OCI-LY3 (cell line): ENCODE results near the gene TBXA2R.
"Not testable (repeated sequence)": the region's sequence is repeated elsewhere in the genome, so short reads cannot be mapped to it uniquely, and the experiment has no call there.

Experiments
- H2AFZ ChIP-seq: fragments of 200-600, 300-600 bp; shearing (Covaris generic); 2 replicates; pipeline ENCODE4 v1.6.0; 2014; ENCODE audit warnings: antibody characterized with exemption, low read depth, low read length
- H3K27ac ChIP-seq: fragments of 200-600, 300-600 bp; sonication (generic); 2 replicates; pipeline ENCODE4 v1.5.1; 2014; ENCODE audit warnings: mild to moderate bottlenecking, low read length, moderate library complexity, mixed read lengths
- H3K27me3 ChIP-seq: fragments of 200-600, 300-600 bp; sonication (generic); 2 replicates; pipeline ENCODE4 v1.6.1; 2014; ENCODE audit warnings: low read depth, low read length, mixed read lengths
- H3K36me3 ChIP-seq: fragments of 200-600, 300-600 bp; sonication (generic); replicated peaks from 2 replicates; pipeline ENCODE3; 2014; ENCODE audit warnings: low read depth, low read length, mixed read lengths
- H3K4me1 ChIP-seq: fragments of 300-600, 200-600 bp; sonication (generic); 2 replicates; pipeline ENCODE4 v1.6.1; 2014; ENCODE audit warnings: low read length, mixed read lengths
- H3K4me2 ChIP-seq: fragments of 200-600, 300-600 bp; sonication (generic); 2 replicates; pipeline ENCODE4 v1.6.1; 2014; ENCODE audit warnings: low read length, mixed read lengths
- H3K4me3 ChIP-seq: fragments of 300-600, 200-600 bp; sonication (generic); 2 replicates; pipeline ENCODE4 v1.5.1; 2014; ENCODE audit warnings: antibody characterized with exemption, mild to moderate bottlenecking, low read length, moderate library complexity
- H3K79me2 ChIP-seq: fragments of 300-600, 200-600 bp; shearing (Covaris generic); 2 replicates; pipeline ENCODE4 v1.6.1; 2014; ENCODE audit warnings: mild to moderate bottlenecking, low read length, mixed read lengths
- H3K9ac ChIP-seq: fragments of 300-600, 200-600 bp; shearing (Covaris generic); 2 replicates; pipeline ENCODE4 v1.6.0; 2014; ENCODE audit warnings: mild to moderate bottlenecking, low read length, moderate library complexity
- H3K9me3 ChIP-seq: fragments of 200-600, 300-600 bp; shearing (Covaris generic); 2 replicates; pipeline ENCODE4 v1.6.1; 2014; ENCODE audit warnings: low read length, mixed read lengths; ENCODE audit not compliant: insufficient read depth
- H4K20me1 ChIP-seq: fragments of 200-600, 300-600 bp; sonication (generic); 2 replicates; pipeline ENCODE4 v1.6.1; 2016; ENCODE audit warnings: low read length, mixed read lengths; ENCODE audit not compliant: insufficient read depth
- CTCF ChIP-seq: fragments of 200-600, 300-600 bp; sonication (generic); IDR thresholded peaks from 2 replicates; pipeline ENCODE4 v1.5.1; 2014; ENCODE audit warnings: antibody characterized with exemption, low read length, low read depth
- EZH2phosphoT487 ChIP-seq: fragments of 200-600 bp; shearing (Covaris generic); IDR thresholded peaks from 2 replicates; pipeline ENCODE4 v1.6.1; 2018; ENCODE audit warnings: antibody characterized with exemption, mixed run types, low read depth

Gene TBXA2R

DNA sequence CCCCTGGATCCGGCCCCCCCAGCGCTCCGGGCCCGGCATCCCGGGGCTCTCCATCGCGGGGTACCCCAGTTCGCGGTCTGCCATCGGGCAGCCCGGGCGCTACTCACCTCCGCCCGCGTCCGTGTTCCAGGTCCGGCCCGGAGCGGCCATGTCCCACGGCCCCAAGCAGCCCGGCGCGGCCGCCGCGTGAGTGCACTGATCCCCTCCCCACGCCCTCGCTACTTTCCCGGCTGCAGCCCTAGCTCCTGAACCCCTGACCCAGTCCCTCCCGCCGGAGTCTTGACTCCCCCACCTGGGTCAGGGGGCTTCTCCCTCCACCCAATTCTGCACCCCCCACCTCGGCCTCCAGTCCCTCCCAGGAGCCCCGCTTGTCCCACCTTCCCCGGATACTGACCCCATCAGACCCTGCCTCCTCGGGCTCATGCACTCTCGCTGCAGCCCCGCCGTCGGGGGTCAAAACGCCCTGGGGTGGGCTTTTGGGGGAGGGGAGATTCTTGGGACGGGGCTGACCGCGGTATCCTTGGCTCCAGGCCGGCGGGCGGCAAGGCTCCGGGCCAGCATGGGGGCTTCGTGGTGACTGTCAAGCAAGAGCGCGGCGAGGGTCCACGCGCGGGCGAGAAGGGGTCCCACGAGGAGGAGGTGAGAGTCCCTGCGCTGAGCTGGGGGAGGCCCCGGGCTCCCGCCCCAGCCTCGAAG is 33.4 kb downstream of the TBXA2R start:
- H3K4me2 ChIP-seq: peak overlapping the region; percentile 91
- H3K27me3 ChIP-seq: no peaks in the 10 kb centered on the region
- no peak overlapping the region for H3K27ac ChIP-seq
- H3K79me2 ChIP-seq: peaks cover 8% of the 10 kb centered on the region; the same call in 1 of the 2 replicates
- H3K36me3 ChIP-seq: peaks cover 11% of the 10 kb centered on the region
- H2AFZ ChIP-seq: no peak overlapping the region
- H3K4me3 ChIP-seq: peak overlapping the region; percentile 91
- H3K9ac ChIP-seq: peak overlapping the region; percentile 69
- no peaks in the 10 kb centered on the region for H3K9me3 ChIP-seq
- H3K4me1 ChIP-seq: peaks cover 10% of the 10 kb centered on the region
- H4K20me1 ChIP-seq: peaks cover 5% of the 10 kb centered on the region; the same call in 1 of the 2 replicates
- TF ChIP-seq CTCF: no peak
- TF ChIP-seq EZH2phosphoT487: no peak

- Histone ChIP-seq H3K27ac (no peak within 1 kb of the TSS), H3K4me1 (peaks cover 10% of the 10 kb centered on the region), H3K79me2 (peaks cover 8% of the 10 kb centered on the region; the same call in 1 of the 2 replicates), H3K27me3 (no peaks in the 10 kb centered on the region), H2AFZ (peak within 1 kb of the TSS; percentile 98), H3K9ac (peak within 1 kb of the TSS; percentile 70), H3K4me2 (peak within 1 kb of the TSS; percentile 100), H4K20me1 (peaks cover 5% of the 10 kb centered on the region; the same call in 1 of the 2 replicates), H3K4me3 (peak within 1 kb of the TSS; percentile 93), H3K9me3 (no peaks in the 10 kb centered on the region), H3K36me3 (peaks cover 11% of the 10 kb centered on the region)
- TF ChIP-seq EZH2phosphoT487: no peak
- no peak for TF ChIP-seq CTCF
These were observed 33.9 kb downstream of the TBXA2R start, which contains the start of gene HMG20B for GRCh38 chr19:3572855-3573161. HMG20B (plus strand) TSS chr19:3572944; CDS start chr19:3573310, 366 bp downstream.

DNA sequence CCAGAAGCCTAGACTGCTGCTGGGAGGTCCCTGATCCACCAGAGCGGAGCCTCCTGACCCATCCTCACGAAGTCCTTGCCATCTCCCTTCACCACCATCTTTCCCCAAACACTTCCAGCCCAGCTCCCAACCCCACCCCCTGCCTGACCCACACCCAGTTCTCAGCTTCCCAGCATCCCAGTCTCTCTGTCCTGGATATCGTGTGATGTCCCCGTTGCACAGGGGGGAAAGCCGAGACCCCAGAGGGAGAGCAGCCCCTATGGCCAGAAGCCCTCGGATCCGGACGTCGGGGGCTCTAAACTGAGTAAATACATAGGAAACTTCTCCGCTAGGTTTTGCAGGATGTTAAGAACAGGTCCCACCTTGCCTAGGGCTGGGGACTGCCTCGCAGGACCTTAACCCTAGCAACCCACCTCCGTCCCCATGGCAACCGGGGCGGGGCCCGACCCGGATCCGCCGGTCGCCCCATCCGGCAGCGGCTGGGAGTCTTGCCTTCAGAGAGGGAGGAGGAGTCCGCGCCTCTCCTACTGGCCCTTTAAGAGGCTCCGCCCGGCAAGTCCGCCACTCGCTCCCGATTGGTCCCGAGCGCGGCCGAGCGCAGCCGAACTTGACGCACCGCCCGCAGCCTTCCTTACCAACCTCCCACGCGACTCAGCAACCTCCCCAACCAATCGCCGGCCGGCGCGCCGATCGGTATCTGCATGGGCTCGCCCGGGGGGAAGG is 34.4 kb downstream of the TBXA2R start:
- peak overlapping the region; percentile 100 for H3K4me2 ChIP-seq
- peaks cover 8% of the 10 kb centered on the region; the same call in 1 of the 2 replicates for H3K79me2 ChIP-seq
- peak overlapping the region; percentile 70 for H3K9ac ChIP-seq
- H3K4me3 ChIP-seq: peak overlapping the region; percentile 93
- H2AFZ ChIP-seq: peak overlapping the region; percentile 98
- TF ChIP-seq CTCF: no peak
- no peak for TF ChIP-seq EZH2phosphoT487
- H3K4me1 ChIP-seq: peaks cover 10% of the 10 kb centered on the region
- H3K27ac ChIP-seq: no peak overlapping the region
- no peaks in the 10 kb centered on the region for H3K27me3 ChIP-seq
- H4K20me1 ChIP-seq: peaks cover 5% of the 10 kb centered on the region; the same call in 1 of the 2 replicates
- peaks cover 11% of the 10 kb centered on the region for H3K36me3 ChIP-seq
- H3K9me3 ChIP-seq: no peaks in the 10 kb centered on the region

GRCh38 chr19:3570606-3571011 is 36.1 kb downstream of the TBXA2R start:
- Histone ChIP-seq H3K4me3 (no peak overlapping the region), H3K27ac (no peak overlapping the region), H3K4me2 (no peak overlapping the region), H3K9me3 (no peaks in the 10 kb centered on the region), H3K36me3 (peaks cover 4% of the 10 kb centered on the region), H3K9ac (no peak overlapping the region), H3K79me2 (peaks cover 8% of the 10 kb centered on the region; the same call in 1 of the 2 replicates), H3K4me1 (peaks cover 10% of the 10 kb centered on the region), H2AFZ (no peak overlapping the region), H3K27me3 (no peaks in the 10 kb centered on the region), H4K20me1 (peaks cover 5% of the 10 kb centered on the region; the same call in 1 of the 2 replicates)
- TF ChIP-seq CTCF: no peak

GRCh38 chr19:3570042-3570441 is 36.6 kb downstream of the TBXA2R start:
- H4K20me1 ChIP-seq, H2AFZ ChIP-seq, H3K79me2 ChIP-seq, H3K9ac ChIP-seq, H3K4me3 ChIP-seq, H3K27ac ChIP-seq, H3K36me3 ChIP-seq, H3K27me3 ChIP-seq, H3K4me2 ChIP-seq, H3K4me1 ChIP-seq, H3K9me3 ChIP-seq: not testable (repeated sequence)
